ENCODE data around the gene PKNOX1. TPM values are rescaled to one million over a fixed set of nuclear protein-coding genes. Genes with fewer than 3 reads are reported as not detected.

PKNOX1 gene
- total and polyA plus RNA-seq, 9 of the 15 experiments (the other 6 are each of a cell fraction or from before 2014, with no cell fraction given): 8.8 to 25.9 (median 13.2) TPM

DNA sequence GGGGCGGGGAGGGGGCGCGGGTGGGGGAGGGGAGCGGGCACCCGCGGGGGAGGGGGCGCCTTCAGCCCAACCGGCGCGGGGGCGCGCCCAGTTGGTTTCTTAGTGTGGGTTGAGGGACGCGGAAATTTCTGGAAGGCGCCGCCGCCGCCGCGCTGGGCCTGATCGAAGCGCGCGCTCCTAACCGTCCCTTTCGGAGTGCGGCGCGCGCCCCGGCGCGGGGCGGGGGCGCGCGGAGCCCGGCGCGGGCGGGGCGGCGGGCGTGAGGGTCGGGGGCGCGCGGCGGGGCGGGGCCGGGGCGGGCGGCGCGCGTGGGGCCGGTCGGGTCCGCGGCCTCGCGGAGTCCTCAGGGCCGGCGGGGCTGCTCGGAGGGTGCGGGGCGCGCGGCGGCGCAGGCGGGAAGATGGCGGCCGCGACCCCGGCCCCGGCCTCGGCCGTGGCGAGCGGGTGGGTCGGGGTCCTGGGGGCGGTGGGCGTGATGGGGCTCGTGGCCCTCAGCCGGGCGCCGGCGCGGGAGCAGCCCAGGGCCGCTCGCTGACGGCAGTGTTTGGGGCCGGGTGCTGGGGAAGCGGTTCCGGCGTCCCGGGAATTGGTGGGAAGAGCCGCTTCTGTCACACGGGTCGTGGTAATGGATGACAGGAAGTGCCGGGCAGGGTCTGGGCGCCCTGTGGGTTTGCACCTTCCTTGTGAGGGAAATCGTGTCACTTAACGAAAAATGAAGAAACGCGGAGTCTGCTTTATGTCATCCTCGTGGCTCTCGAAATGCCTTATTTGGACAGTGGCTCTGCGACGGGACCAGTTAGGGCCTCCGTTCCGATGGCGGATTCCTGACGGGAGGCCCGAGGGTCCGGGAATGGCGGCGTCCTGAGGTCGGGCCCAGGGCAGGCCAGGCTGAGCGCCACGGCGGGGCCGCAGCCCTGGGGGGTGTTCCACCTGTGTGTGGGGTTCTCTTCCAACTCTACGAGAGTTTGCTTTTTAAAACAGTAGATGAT is 764 bp downstream of the PKNOX1 start (continued):
- TF ChIP-seq, protein P1, sequence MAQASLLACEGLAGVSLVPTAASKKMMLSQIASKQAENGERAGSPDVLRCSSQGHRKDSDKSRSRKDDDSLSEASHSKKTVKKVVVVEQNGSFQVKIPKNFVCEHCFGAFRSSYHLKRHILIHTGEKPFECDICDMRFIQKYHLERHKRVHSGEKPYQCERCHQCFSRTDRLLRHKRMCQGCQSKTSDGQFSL (CRISPR knock-in tag; IDR thresholded peaks at IDR 0.05): peak; percentile 41; the same call in 1 of the 2 replicates
- TF ChIP-seq, protein P1 (tag; IDR thresholded peaks at IDR 0.05): no peak
- no peak for TF ChIP-seq ETS2 (tag; IDR thresholded peaks at IDR 0.05; ENCODE audit: borderline replicate concordance, poor library complexity, severe bottlenecking)
- TF ChIP-seq POLR2G (IDR thresholded peaks at IDR 0.05; ENCODE audit: low read depth, low read length): peak; percentile 85
- TF ChIP-seq ERF (CRISPR knock-in tag; IDR thresholded peaks at IDR 0.05): 0 out of 2 replicates have a peak, but pooled peaks have one; percentile 17
- peak; percentile 62 for TF ChIP-seq GABPA (tag; conservative IDR thresholded peaks at IDR 0.05; ENCODE audit: low read depth)
- TF ChIP-seq EP400 (IDR thresholded peaks at IDR 0.05): peak; percentile 59
- TF ChIP-seq TEAD2 (tag; IDR thresholded peaks at IDR 0.05): no peak
- TF ChIP-seq TEAD1 (CRISPR knock-in tag; IDR thresholded peaks at IDR 0.05): 0 out of 4 replicates have a peak, but pooled peaks have one; percentile 24 to 26
- no peak for TF ChIP-seq ESRRB (CRISPR knock-in tag; IDR thresholded peaks at IDR 0.05; ENCODE audit: borderline replicate concordance)
- TF ChIP-seq ZSCAN29 (IDR thresholded peaks at IDR 0.05): no peak
- no peak for TF ChIP-seq ZBED1 (IDR thresholded peaks at IDR 0.05)
- TF ChIP-seq, protein P2, sequence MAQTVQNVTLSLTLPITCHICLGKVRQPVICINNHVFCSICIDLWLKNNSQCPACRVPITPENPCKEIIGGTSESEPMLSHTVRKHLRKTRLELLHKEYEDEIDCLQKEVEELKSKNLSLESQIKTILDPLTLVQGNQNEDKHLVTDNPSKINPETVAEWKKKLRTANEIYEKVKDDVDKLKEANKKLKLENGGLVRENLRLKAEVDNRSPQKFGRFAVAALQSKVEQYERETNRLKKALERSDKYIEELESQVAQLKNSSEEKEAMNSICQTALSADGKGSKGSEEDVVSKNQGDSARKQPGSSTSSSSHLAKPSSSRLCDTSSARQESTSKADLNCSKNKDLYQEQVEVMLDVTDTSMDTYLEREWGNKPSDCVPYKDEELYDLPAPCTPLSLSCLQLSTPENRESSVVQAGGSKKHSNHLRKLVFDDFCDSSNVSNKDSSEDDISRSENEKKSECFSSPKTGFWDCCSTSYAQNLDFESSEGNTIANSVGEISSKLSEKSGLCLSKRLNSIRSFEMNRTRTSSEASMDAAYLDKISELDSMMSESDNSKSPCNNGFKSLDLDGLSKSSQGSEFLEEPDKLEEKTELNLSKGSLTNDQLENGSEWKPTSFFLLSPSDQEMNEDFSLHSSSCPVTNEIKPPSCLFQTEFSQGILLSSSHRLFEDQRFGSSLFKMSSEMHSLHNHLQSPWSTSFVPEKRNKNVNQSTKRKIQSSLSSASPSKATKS (CRISPR knock-in tag; IDR thresholded peaks at IDR 0.05): no peak
- no peak for TF ChIP-seq ZBTB8A (IDR thresholded peaks at IDR 0.05; ENCODE audit: partially characterized antibody)
- TF ChIP-seq ZNF165 (CRISPR knock-in tag; IDR thresholded peaks at IDR 0.05; ENCODE audit: borderline replicate concordance): 0 out of 2 replicates have a peak, but pooled peaks have one; percentile 71
- TF ChIP-seq NR2C2 (CRISPR knock-in tag; IDR thresholded peaks at IDR 0.05): no peak
- TF ChIP-seq NR2C2 (tag; IDR thresholded peaks at IDR 0.05): peak; percentile 34; the same call in 1 of the 2 replicates
- TF ChIP-seq, protein P3, sequence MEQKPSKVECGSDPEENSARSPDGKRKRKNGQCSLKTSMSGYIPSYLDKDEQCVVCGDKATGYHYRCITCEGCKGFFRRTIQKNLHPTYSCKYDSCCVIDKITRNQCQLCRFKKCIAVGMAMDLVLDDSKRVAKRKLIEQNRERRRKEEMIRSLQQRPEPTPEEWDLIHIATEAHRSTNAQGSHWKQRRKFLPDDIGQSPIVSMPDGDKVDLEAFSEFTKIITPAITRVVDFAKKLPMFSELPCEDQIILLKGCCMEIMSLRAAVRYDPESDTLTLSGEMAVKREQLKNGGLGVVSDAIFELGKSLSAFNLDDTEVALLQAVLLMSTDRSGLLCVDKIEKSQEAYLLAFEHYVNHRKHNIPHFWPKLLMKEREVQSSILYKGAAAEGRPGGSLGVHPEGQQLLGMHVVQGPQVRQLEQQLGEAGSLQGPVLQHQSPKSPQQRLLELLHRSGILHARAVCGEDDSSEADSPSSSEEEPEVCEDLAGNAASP (IDR thresholded peaks at IDR 0.05): no peak
- no peak for TF ChIP-seq ZNF444 (CRISPR knock-in tag; IDR thresholded peaks at IDR 0.05)
- no peak for TF ChIP-seq NFIX (CRISPR knock-in tag; IDR thresholded peaks at IDR 0.05; ENCODE audit: low read depth)
- TF ChIP-seq, protein P4, sequence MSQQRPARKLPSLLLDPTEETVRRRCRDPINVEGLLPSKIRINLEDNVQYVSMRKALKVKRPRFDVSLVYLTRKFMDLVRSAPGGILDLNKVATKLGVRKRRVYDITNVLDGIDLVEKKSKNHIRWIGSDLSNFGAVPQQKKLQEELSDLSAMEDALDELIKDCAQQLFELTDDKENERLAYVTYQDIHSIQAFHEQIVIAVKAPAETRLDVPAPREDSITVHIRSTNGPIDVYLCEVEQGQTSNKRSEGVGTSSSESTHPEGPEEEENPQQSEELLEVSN (IDR thresholded peaks at IDR 0.05; ENCODE audit: borderline replicate concordance in 1 of 2, extremely low read depth in 1 of 2, insufficient read depth in 1 of 2, insufficient read length in 1 of 2, low read depth in 1 of 2, low read length in 1 of 2, poor library complexity in 1 of 2, severe bottlenecking in 1 of 2): peak; percentile 25 to 50

Measured in K562 (cell line).